Mammary epithelial cell (primary cell): ENCODE results near the gene CABLES1.

Experiments used
- CTCF ChIP-seq, 2 donors: IDR thresholded peaks in 1 of 2; conservative IDR thresholded peaks in 1 of 2; 2 replicates each; pipeline ENCODE4 v1.5.1; 2011 to 2012; ENCODE audit warnings: inconsistent platforms in 2 of 2, low read length in 2 of 2, mild to moderate bottlenecking in 2 of 2, control low read depth in 1 of 2, low read depth in 1 of 2; ENCODE audit not compliant: insufficient read depth in 1 of 2; ENCODE audit errors: extremely low read depth in 1 of 2
- EZH2 ChIP-seq: IDR thresholded peaks from 2 replicates; pipeline ENCODE4 v1.6.1; 2012; ENCODE audit warnings: low read length, inconsistent platforms, borderline replicate concordance

- no peak for TF ChIP-seq CTCF (conservative IDR thresholded peaks at IDR 0.05 in 1 of 2, IDR thresholded peaks at IDR 0.05 in 1 of 2; ENCODE audit: extremely low read depth in 1 of 2, insufficient read depth in 1 of 2, low read depth in 1 of 2, low read length in 2 of 2)
- TF ChIP-seq EZH2 = no peak
These were observed 138.2 kb downstream of the CABLES1 start for GRCh38 chr18:23273443-23273966.
